AG04450 (cell line): ENCODE measurements around the gene ABLIM2. TPM values are rescaled to one million over a fixed set of nuclear protein-coding genes. Genes with fewer than 3 reads are reported as not detected.
A peak's percentile ranks its signal among the peaks of the same experiment; 100 is the strongest.

Experiments
- CTCF ChIA-PET: fragments of 300-600, 350-600 bp; formaldehyde crosslinking; extraction: SDS; loops from one replicate; lab custom pipeline; 2022; ENCODE audit warnings: antibody characterized with exemption, inconsistent platforms; lab: Charles Lee
- POLR2A ChIA-PET: fragments of 350-600 bp; formaldehyde crosslinking; extraction: SDS; loops from one replicate; lab custom pipeline; 2021; ENCODE audit warnings: antibody characterized with exemption, inconsistent platforms; lab: Yijun Ruan, JAX
- DNase-seq: peaks from one replicate; pipeline ENCODE4 v3.0.0-alpha.2; 2011; ENCODE audit warnings: low read depth, low spot score
- H3K27ac ChIP-seq: one replicate; pipeline ENCODE4 v1.5.1; 2012; ENCODE audit warnings: low read depth, low read length, control low read depth
- H3K27me3 ChIP-seq: one replicate; pipeline ENCODE4 v1.6.0; 2012; ENCODE audit warnings: low read length; ENCODE audit not compliant: control insufficient read depth, insufficient read depth
- H3K4me3 ChIP-seq: 2 replicates; pipeline ENCODE4 v1.5.1; 2011; ENCODE audit warnings: mild to moderate bottlenecking, low read depth, low read length, control low read depth
- H3K9me3 ChIP-seq: 2 replicates; pipeline ENCODE4 v1.5.1; 2012; ENCODE audit warnings: low read length; ENCODE audit not compliant: control insufficient read depth, insufficient read depth
- polyA plus RNA-seq: library from polyadenylated mRNA; depleted of rRNA; stranded (reverse); fragments of >200 nt; gene quantifications from 2 replicates; pipeline ENCODE4 v1.2.3, GENCODE V29; 2011
- TF ChIP-seq, protein P1 (sequence below): IDR thresholded peaks from 2 replicates; pipeline ENCODE4 v1.5.1; 2011; ENCODE audit warnings: low read depth, low read length, control low read depth, inconsistent platforms

Gene ABLIM2
- polyA plus RNA-seq, 1 experiment: not detected

DNA sequence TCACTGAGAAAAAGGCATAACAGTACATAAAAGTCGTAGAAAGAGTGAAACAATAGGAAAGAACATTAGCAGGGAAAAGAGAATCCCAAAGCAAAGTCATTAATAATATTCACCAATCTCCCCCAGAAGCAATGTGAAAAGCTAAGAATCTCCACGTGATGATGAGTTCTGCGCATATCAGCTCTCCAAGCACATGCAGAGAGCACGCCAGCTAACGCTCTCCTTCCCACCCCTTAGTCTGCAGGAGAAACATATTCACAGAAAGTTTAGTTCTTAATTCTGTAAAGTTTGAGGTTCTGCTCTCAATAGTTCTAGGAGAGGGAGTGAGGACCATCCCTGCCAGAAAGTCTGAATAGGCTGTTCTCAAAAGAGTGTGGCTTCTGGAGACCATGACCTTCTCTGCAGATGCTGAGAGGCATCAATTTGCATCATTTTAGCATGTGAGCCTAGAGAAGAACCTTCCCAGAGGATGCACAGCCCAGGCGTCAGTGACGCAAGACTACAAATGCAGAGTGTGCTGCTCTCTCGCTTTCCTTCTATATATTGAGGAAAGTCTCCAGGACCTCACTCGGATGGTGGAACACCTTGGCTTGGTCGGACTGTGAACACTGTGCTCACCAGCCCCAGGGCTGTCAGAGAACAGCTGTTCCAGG, 167.7 kb downstream of the ABLIM2 start:
- no peak for DNase-seq
- Histone ChIP-seq H3K9me3 (no peaks in the 10 kb centered on the region), H3K27me3 (peaks cover 11% of the 10 kb centered on the region), H3K27ac (no peak overlapping the region), H3K4me3 (no peak overlapping the region)
- TF ChIP-seq, protein P1, sequence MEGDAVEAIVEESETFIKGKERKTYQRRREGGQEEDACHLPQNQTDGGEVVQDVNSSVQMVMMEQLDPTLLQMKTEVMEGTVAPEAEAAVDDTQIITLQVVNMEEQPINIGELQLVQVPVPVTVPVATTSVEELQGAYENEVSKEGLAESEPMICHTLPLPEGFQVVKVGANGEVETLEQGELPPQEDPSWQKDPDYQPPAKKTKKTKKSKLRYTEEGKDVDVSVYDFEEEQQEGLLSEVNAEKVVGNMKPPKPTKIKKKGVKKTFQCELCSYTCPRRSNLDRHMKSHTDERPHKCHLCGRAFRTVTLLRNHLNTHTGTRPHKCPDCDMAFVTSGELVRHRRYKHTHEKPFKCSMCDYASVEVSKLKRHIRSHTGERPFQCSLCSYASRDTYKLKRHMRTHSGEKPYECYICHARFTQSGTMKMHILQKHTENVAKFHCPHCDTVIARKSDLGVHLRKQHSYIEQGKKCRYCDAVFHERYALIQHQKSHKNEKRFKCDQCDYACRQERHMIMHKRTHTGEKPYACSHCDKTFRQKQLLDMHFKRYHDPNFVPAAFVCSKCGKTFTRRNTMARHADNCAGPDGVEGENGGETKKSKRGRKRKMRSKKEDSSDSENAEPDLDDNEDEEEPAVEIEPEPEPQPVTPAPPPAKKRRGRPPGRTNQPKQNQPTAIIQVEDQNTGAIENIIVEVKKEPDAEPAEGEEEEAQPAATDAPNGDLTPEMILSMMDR: no peak
- POLR2A ChIA-PET: no interaction called here
- CTCF ChIA-PET: interaction anchor here (1.1 kb wide), 1 partner anchor 190 kb away, joined by 3 read pairs; no protein-coding TSS in a partner anchor

DNA sequence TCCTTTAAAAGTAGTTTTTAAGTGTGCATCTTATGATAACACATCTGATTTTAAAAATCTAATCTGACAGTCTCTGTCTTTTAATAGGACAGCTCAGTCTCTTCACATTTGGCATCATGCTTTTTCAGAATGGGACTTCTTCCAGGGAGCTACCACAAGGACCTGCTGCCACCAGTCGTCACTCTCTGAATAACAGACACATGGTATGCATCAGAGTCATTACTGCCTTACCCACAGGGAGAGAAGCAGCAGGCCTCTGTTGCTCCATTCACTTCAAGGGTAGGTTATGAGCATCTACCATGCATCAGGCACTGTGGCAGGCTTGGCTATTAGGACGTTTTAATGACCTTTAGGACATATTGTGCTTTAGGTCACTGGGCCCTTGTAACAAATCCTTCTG, 169.0 kb downstream of the ABLIM2 start:
- no peaks in the 10 kb centered on the region; the same call in 1 of the 2 replicates for H3K9me3 ChIP-seq
- TF ChIP-seq, protein P1: no peak
- H3K27ac ChIP-seq: no peak overlapping the region
- H3K4me3 ChIP-seq: no peak overlapping the region
- H3K27me3 ChIP-seq: peaks cover 4% of the 10 kb centered on the region
- ChIA-PET CTCF (interaction anchor here (1.2 to 7.3 kb wide), 4 partner anchors 26 to 227 kb away, joined by 4 to 164 read pairs (median 16); no protein-coding TSS in a partner anchor), POLR2A (interaction anchor here (0.6 kb wide), 1 partner anchor 187 kb away, joined by 4 read pairs; no protein-coding TSS in a partner anchor)
- no peak for DNase-seq

DNA sequence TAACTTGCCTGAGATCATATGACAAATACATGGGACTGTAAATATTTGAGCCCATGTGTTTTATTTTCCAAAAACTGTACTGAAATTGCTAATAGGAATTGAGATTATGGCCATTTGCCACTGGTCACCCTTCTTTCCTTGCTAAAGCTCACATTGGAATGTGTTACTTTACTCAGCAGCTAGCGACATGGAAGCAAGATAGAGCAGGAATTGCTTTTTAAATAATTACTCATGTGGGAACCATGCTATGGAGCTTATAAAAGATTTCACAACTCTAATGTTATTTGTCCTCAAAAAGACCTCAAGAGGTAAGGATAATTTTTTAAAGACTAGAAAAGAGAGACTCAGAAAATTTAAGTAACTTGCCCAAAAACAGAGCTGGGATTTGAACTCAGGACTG, 170.2 kb downstream of the ABLIM2 start:
- H3K27me3 ChIP-seq: peaks cover 2% of the 10 kb centered on the region
- DNase-seq: no peak
- POLR2A ChIA-PET: interaction anchor here (0.5 to 0.7 kb wide), 2 partner anchors 78 to 193 kb away, joined by 3 to 4 read pairs; no protein-coding TSS in a partner anchor
- no peak overlapping the region for H3K27ac ChIP-seq
- TF ChIP-seq, protein P1: no peak
- H3K9me3 ChIP-seq: no peaks in the 10 kb centered on the region; the same call in 1 of the 2 replicates
- H3K4me3 ChIP-seq: no peak overlapping the region
- CTCF ChIA-PET: interaction anchor here (0.9 to 7.3 kb wide), 17 partner anchors 9 to 226 kb away, joined by 3 to 164 read pairs (median 7); partner anchors contain the start of gene AFAP1

DNA sequence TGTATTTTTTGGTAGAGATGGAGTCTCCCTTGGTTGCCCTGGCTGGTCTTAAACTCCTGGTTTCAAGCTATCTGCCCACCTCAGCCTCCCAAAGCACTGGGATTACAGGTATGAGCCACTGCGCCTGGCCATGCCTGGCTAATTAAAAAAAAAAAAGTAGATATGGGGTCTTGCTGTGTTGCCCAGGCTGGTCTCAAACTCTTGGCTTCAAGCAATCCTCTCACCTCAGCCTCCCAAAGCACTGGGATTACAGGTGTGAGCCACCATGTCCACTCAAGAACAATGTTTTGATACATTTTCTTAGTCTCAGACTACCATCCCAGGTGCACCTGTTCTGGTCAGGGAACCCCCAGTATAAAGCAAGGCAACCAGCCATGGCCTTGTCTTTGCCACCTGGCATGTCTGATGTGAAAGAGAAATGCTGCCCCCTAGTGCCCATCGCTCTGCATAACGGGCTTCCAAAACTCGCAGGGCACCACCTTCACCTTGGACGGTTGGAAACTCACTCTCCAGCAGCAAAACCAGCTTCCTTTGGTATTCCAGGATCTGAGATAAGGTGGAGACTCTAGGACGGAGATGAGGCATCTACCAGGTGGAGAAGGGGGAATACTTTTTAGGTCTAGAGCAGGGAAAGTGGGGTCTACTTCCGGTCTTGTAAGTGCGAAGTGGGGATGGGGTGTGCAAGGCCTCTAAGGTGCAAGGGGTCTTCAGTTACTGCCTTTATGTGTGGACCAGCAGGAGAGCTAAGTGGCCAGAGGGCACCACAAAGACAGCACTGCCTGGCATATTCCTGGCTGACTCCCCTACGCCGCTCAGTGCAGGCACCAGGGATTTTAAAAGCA, 171.2 kb downstream of the ABLIM2 start:
- Histone ChIP-seq H3K27me3 (peaks cover 2% of the 10 kb centered on the region), H3K27ac (no peak overlapping the region), H3K4me3 (no peak overlapping the region), H3K9me3 (no peaks in the 10 kb centered on the region; the same call in 1 of the 2 replicates)
- TF ChIP-seq, protein P1: peak; percentile 91
- CTCF ChIA-PET: interaction anchor here (0.6 to 7.3 kb wide), 28 partner anchors 9 to 225 kb away, joined by 3 to 164 read pairs (median 4); partner anchors contain the start of gene AFAP1
- no peak for DNase-seq
- POLR2A ChIA-PET: interaction anchor here (1.1 to 1.9 kb wide), 2 partner anchors 50 to 144 kb away, joined by 5 to 8 read pairs; no protein-coding TSS in a partner anchor
